Ishikawa (cell line): ENCODE results near the gene PITPNC1.

Experiments
- CEBPB ChIP-seq: IDR thresholded peaks from 2 replicates; pipeline ENCODE4 v1.6.1; 2012
- CREB1 ChIP-seq: IDR thresholded peaks from 2 replicates; pipeline ENCODE4 v1.6.1; 2012; ENCODE audit warnings: low read depth
- EGR1 ChIP-seq: IDR thresholded peaks from 2 replicates; pipeline ENCODE4 v1.6.1; 2012
- EP300 ChIP-seq: IDR thresholded peaks from 2 replicates; pipeline ENCODE4 v1.6.1; 2012; ENCODE audit warnings: borderline replicate concordance
- NFIC ChIP-seq: IDR thresholded peaks from 2 replicates; pipeline ENCODE4 v1.6.1; 2012
- RAD21 ChIP-seq: IDR thresholded peaks from 2 replicates; pipeline ENCODE4 v1.6.1; 2012; ENCODE audit warnings: low read depth
- TAF1 ChIP-seq: IDR thresholded peaks from 2 replicates; pipeline ENCODE4 v1.6.1; 2012; ENCODE audit warnings: low read depth, mild to moderate bottlenecking
- YY1 ChIP-seq: IDR thresholded peaks from 2 replicates; pipeline ENCODE4 v1.6.1; 2012; ENCODE audit warnings: low read depth
- ZBTB7A ChIP-seq: IDR thresholded peaks from 2 replicates; pipeline ENCODE4 v1.6.1; 2012; ENCODE audit warnings: low read depth
- TF ChIP-seq, protein P1 (sequence below): IDR thresholded peaks from 2 replicates; pipeline ENCODE4 v1.6.1; 2012; ENCODE audit warnings: low read depth, mild to moderate bottlenecking
- TF ChIP-seq, protein P2 (sequence below): IDR thresholded peaks from 2 replicates; pipeline ENCODE4 v1.6.1; 2012

DNA sequence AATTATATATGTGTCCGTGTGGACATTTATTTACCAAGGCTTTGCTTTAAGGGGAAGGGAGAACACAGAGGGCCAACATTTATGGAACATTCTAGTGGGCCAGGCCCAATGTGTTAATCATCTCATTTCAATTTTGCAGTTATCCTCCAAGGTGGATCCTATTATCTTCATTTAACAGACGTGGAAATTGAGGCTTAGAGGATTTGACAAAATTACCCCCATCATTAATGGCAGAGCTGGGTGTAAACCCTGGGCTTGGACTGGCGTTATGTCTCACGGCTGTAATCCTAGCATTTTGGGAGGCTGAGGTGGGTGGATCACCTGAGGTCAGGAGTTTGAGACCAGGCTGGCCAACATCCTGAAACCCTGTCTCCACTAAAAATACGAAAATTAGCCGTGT, 26.4 kb downstream of the PITPNC1 start:
- TF ChIP-seq CREB1, result no peak
- TF ChIP-seq ZBTB7A, result no peak
- no peak for TF ChIP-seq NFIC
- TF ChIP-seq, protein P1, sequence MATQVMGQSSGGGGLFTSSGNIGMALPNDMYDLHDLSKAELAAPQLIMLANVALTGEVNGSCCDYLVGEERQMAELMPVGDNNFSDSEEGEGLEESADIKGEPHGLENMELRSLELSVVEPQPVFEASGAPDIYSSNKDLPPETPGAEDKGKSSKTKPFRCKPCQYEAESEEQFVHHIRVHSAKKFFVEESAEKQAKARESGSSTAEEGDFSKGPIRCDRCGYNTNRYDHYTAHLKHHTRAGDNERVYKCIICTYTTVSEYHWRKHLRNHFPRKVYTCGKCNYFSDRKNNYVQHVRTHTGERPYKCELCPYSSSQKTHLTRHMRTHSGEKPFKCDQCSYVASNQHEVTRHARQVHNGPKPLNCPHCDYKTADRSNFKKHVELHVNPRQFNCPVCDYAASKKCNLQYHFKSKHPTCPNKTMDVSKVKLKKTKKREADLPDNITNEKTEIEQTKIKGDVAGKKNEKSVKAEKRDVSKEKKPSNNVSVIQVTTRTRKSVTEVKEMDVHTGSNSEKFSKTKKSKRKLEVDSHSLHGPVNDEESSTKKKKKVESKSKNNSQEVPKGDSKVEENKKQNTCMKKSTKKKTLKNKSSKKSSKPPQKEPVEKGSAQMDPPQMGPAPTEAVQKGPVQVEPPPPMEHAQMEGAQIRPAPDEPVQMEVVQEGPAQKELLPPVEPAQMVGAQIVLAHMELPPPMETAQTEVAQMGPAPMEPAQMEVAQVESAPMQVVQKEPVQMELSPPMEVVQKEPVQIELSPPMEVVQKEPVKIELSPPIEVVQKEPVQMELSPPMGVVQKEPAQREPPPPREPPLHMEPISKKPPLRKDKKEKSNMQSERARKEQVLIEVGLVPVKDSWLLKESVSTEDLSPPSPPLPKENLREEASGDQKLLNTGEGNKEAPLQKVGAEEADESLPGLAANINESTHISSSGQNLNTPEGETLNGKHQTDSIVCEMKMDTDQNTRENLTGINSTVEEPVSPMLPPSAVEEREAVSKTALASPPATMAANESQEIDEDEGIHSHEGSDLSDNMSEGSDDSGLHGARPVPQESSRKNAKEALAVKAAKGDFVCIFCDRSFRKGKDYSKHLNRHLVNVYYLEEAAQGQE, result no peak
- no peak for TF ChIP-seq RAD21
- no peak for TF ChIP-seq EP300
- no peak for TF ChIP-seq TAF1
- no peak for TF ChIP-seq EGR1
- TF ChIP-seq, protein P2, sequence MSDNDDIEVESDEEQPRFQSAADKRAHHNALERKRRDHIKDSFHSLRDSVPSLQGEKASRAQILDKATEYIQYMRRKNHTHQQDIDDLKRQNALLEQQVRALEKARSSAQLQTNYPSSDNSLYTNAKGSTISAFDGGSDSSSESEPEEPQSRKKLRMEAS, result no peak
- no peak for TF ChIP-seq YY1
- TF ChIP-seq CEBPB, result no peak
